Jurkat, Clone E6-1 (cell line): Measurements from ENCODE around the gene IER3. TPM values are rescaled to one million over a fixed set of nuclear protein-coding genes. Genes with fewer than 3 reads are reported as not detected.

ENCODE experiments used
- DNase-seq: peaks from one replicate; pipeline ENCODE4 v3.0.0-alpha.2; 2011; ENCODE audit warnings: low read depth, low spot score
- H3K4me3 ChIP-seq: 2 replicates; pipeline ENCODE4 v1.5.1; 2011; ENCODE audit warnings: mild to moderate bottlenecking, low read length, control low read depth, moderate library complexity
- polyA plus RNA-seq: library from polyadenylated mRNA; unstranded; fragments of >200 nt; gene quantifications from one replicate; pipeline ENCODE4 v1.2.1, GENCODE V29; 2012; ENCODE audit warnings: missing spikeins; ENCODE audit not compliant: insufficient read length, insufficient read depth

IER3 gene
- polyA plus RNA-seq: 17.7 TPM

- H3K4me3 ChIP-seq: peak within 1 kb of the TSS; percentile 67
- peak; percentile 89 for DNase-seq
Observed at GRCh38 chr6:30744054-30744805, at the start of gene IER3. Gene IER3, minus strand, starts transcription at chr6:30744547. Its CDS starts 29 bp downstream, at chr6:30744518.

GRCh38 chr6:30793521-30794194, 49.3 kb upstream of the IER3 start:
- no peak for DNase-seq
- H3K4me3 ChIP-seq: no peak overlapping the region

- no peak overlapping the region for H3K4me3 ChIP-seq
- DNase-seq: no peak
Observed at GRCh38 chr6:30792786-30793185, 48.4 kb upstream of the IER3 start.

GRCh38 chr6:30790724-30791383, 46.5 kb upstream of the IER3 start:
- H3K4me3 ChIP-seq: no peak overlapping the region
- DNase-seq: no peak

- no peak overlapping the region for H3K4me3 ChIP-seq
- no peak for DNase-seq
Observed at GRCh38 chr6:30789606-30790005, 45.3 kb upstream of the IER3 start.

GRCh38 chr6:30787954-30788353, 43.6 kb upstream of the IER3 start:
- DNase-seq: no peak
- no peak overlapping the region for H3K4me3 ChIP-seq

- no peak for DNase-seq
- no peak overlapping the region for H3K4me3 ChIP-seq
Observed at GRCh38 chr6:30782425-30783014, 38.2 kb upstream of the IER3 start.

- no peak for DNase-seq
- no peak overlapping the region for H3K4me3 ChIP-seq
Observed at GRCh38 chr6:30781743-30782424, 37.5 kb upstream of the IER3 start.

- DNase-seq: no peak
- no peak overlapping the region for H3K4me3 ChIP-seq
Observed at GRCh38 chr6:30781395-30781742, 37.0 kb upstream of the IER3 start.

- DNase-seq: no peak
- no peak overlapping the region for H3K4me3 ChIP-seq
Observed at GRCh38 chr6:30780642-30780920, 36.2 kb upstream of the IER3 start.

GRCh38 chr6:30779850-30780641, 35.7 kb upstream of the IER3 start:
- no peak overlapping the region for H3K4me3 ChIP-seq
- no peak for DNase-seq

GRCh38 chr6:30778001-30778635, 33.8 kb upstream of the IER3 start:
- no peak for DNase-seq

GRCh38 chr6:30777155-30777485, 32.8 kb upstream of the IER3 start:
- H3K4me3 ChIP-seq: no peak overlapping the region
- no peak for DNase-seq

More at GRCh38 chr6:30778001-30778635, 33.8 kb upstream of the IER3 start:
- H3K4me3 ChIP-seq: no peak overlapping the region

- no peak overlapping the region for H3K4me3 ChIP-seq
- no peak for DNase-seq
Observed at GRCh38 chr6:30776390-30777154, 32.2 kb upstream of the IER3 start.

- no peak overlapping the region for H3K4me3 ChIP-seq
- DNase-seq: no peak
Observed at GRCh38 chr6:30775104-30775503, 30.8 kb upstream of the IER3 start.

GRCh38 chr6:30774701-30775100, 30.4 kb upstream of the IER3 start:
- H3K4me3 ChIP-seq: no peak overlapping the region
- DNase-seq: no peak

GRCh38 chr6:30770592-30770991, 26.2 kb upstream of the IER3 start:
- DNase-seq: no peak
- H3K4me3 ChIP-seq: no peak overlapping the region
